Non-pigmented ciliary epithelial cell (primary cell): ENCODE results near the gene GPR137.

Experiments used
- DNase-seq: peaks from one replicate; pipeline ENCODE4 v3.0.0-alpha.2; 2010; ENCODE audit warnings: low read depth

Gene GPR137

DNA sequence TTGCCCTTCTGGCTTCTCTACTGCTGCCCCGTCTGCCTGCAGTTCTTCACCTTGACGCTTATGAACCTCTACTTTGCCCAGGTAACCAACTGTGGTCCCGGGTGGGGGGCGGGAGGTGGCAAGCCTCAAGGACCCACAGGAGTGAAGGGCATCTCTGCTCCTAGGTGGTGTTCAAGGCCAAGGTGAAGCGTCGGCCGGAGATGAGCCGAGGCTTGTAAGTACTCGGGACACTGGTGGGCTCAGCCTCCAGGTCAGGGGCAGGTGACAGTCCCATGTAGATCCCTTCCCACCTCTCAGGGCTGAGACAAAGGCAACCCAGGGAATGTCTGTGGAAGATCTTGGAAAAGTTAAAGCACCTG lies 1.1 kb downstream of the GPR137 start:
- no peak for DNase-seq

DNA sequence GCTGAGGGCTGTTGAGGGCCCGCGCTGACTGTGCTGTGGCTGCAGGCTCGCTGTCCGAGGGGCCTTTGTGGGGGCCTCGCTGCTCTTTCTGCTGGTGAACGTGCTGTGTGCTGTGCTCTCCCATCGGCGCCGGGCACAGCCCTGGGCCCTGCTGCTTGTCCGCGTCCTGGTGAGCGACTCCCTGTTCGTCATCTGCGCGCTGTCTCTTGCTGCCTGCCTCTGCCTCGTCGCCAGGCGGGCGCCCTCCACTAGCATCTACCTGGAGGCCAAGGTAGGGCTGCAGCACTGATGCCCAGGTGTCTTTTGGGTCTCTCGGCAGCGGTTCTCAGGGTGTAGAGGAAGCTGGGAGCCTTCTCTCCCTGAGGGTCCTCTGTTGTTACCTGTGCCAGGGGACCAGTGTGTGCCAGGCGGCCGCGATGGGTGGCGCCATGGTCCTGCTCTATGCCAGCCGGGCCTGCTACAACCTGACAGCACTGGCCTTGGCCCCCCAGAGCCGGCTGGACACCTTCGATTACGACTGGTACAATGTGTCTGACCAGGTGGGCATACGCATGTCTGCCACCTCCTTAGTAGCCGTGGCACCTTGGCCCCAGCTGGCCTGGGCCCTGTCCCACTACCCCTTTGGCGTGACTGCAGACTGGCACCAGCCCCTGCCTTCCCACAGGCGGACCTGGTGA lies 2.2 kb downstream of the GPR137 start:
- DNase-seq, result no peak

DNA sequence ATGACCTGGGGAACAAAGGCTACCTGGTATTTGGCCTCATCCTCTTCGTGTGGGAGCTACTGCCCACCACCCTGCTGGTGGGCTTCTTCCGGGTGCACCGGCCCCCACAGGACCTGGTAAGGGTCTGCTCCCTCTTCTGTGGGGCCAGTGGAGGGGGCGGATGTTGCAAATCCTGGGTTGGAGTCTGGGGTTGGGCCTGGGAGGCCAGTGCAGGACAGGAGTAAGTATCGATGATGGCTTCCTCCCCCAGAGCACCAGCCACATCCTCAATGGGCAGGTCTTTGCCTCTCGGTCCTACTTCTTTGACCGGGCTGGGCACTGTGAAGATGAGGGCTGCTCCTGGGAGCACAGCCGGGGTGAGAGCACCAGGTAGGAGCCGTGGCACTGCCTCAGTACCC lies 2.7 kb downstream of the GPR137 start:
- DNase-seq, result no peak

DNA sequence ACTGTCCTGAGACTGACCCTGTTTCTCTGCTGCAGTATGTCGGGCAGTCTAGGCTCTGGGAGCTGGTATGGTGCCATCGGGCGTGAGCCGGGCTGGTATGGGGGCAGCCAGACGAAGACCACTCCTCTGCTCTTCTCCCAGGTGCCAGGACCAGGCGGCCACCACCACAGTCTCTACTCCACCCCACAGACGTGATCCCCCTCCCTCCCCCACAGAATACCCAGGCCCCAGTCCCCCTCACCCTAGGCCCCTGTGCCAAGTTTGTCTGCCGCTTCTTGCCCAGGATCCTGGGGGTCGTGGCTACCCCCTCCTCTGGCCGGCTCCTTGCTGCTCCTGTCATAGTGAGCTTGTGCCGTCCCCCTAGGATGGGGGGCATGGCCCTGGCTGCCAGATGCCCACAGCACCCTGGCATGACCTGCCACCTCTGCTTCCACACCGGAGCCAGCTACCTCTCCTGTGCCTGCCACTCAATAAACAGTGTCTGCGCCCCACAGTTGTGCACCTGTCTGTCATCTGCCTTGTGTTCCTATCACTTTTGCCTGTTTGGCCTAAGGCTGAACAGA lies 3.4 kb downstream of the GPR137 start:
- no peak for DNase-seq

DNA sequence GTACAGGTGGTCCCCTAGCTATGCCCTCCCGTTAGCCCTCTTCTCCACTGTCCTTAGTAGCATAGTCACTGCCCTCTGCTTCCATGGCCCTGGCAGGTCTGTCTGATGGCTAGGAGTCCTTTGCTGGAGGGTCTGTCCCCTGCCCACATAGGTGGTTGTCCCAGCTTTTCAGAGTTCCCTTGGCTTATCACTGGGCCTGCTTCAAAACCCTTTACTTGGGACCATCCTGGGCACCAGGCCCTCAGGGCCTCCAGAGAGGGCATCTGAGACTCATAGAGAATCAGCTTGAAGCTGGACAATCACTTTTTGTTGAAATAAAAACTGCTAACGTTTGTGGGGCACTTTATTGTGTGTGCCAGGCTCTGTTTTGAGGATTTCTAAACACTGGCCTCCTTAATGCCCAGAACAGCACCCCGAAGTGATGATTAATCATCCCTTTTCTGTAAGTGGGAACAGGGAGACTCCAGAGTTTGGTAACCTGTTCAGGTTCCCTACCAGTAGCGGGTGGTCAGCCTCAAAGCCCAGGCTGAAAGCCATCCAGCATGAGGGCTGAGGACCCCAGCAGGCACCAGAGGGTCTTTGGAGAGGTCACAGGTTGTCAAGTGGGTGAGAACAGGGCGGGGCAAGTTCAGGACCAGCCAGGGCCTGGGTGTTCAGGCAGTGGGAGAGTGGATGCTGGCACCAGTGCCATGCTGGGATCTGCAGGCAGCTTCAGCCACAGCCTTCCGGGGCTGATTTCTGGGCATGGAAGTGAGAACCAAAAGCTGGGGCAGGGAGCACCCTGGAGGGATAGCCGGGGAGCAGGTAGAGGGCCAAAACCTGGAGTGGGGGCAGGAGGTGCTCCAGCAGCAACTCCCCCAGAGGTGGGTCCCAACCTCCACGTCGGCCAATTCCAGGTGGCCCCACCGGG lies 5.0 kb downstream of the GPR137 start:
- no peak for DNase-seq

DNA sequence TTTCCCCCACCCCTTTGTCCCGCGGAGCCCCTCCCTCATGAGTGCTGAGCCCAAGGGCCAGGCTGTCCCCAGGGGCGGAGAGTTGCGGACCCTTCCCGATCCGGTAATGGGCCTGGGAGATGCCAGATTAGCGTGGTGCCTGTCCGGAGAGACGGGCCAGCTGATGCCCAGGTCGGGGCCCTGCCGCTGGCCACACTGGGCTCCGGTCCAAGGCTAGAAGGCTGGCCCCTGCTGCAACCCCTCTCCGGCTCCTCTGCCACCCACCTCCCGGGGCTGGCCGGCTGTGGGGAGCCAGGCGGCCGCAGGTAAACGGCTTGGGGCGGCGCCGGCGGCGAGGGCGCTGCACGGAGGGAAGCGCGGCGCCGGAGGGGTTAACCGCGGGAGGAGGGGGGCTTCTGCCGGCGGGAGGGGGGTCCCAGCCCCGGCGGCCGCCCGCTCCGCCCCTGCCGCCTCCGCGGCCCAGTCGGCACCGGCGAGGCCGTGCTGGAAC lies 5.7 kb downstream of the GPR137 start, which contains the start of gene KCNK4:
TSS of gene KCNK4 (plus strand) at position 41 of the 490 bp plus-strand sequence. CDS start 1,717 bp downstream, outside the sequence.
- DNase-seq, result no peak

DNA sequence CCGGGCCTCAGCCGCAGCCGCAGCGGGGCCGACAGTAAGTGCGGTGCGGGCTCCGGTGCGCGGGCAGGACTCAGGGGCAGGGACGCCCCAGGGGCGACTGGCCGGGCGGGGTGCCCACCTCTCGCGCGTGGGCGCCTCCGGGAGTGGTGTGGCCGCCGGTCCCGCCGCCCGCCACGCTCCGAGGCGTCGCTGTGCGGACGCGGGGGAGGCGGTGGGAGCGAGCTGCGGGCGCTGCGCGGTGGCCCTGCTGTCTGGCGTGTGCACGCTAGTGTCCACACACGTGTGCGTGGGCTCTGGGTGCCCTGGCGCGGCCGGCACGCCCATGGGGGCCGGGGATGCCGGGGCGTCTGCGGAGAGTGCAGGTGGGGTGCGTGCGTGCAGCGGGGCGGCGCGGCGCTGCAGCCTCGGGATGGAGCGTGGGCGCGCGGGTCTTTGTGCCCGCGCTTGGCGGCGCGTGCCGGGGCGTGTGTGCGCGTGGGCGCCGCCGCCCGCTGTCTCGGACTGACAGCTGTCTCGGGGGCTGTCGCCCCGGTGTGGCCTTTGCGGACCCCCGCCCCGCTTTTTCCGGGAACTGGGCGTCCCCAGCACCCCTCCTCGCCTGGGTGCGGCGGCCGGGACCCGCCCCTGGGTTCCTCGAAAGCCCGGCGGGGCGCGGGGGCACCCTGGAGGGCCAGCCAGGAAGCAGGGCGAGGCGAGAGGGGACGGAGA lies 6.3 kb downstream of the GPR137 start:
- no peak for DNase-seq

DNA sequence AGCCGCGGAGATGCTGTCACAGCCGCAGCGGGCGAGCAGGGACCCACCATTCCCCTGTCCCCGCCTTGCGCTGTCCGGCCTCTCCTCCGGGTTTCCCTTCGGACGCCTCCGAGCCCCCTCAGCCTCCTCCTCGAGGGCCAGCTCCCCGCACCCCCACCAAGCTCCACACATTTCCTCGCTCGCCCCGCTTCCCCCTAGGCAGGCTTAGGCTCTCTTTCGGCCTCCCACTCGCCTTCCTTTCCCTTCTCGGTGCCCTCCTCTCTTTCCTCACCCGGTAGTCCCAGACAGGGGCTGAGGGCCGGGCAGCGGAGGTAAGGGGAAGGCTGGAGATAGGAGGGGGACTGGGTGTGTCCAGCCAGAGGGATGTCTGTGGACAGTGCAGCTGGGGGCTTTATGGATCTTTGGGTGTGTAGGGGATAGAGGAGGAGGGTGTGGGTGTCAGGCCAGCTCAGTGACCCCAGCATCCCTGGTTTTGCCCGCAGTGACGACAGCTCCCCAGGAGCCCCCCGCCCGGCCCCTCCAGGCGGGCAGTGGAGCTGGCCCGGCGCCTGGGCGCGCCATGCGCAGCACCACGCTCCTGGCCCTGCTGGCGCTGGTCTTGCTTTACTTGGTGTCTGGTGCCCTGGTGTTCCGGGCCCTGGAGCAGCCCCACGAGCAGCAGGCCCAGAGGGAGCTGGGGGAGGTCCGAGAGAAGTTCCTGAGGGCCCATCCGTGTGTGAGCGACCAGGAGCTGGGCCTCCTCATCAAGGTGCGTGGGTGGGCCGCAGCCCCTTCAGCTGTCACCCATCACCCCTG lies 7.0 kb downstream of the GPR137 start:
- no peak for DNase-seq

DNA sequence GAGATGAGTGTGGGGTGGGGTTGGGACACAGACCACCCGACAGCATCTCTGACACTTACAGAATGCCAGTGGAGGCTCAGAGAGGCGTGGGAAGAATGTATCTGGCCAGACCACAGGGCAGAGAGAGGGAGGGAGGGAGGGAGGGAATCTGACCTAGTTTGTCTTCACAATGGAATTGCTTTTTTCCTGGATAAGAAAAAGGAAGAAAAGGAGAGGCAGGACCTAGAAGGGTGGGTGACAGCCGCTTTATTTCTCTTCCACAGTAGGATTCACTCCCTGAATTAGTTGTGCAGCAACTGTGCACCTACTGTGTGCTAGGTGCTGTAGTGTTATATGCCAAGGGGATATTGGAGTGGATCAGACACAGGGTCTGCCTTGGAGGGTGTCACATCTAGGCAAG lies 9.1 kb downstream of the GPR137 start:
- DNase-seq, result no peak

DNA sequence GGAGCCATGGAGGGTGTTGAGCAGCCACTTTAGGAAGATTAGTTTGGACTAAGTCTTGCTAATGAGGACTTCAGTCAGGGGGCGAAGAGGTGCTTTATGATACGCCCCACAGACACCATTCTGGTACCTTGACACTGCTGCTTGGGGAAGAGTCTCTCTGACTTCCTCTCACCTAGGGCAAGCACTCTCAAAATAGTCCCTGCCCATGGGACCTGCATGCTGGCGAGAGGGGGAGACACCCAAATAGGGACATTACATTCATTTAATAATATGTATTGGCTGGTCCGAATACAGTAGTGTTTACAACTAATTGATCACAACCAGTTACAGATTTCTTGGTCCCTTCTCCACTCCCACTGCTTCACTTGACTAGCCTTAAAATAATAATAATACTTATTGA lies 10.1 kb downstream of the GPR137 start:
- DNase-seq, result no peak

DNA sequence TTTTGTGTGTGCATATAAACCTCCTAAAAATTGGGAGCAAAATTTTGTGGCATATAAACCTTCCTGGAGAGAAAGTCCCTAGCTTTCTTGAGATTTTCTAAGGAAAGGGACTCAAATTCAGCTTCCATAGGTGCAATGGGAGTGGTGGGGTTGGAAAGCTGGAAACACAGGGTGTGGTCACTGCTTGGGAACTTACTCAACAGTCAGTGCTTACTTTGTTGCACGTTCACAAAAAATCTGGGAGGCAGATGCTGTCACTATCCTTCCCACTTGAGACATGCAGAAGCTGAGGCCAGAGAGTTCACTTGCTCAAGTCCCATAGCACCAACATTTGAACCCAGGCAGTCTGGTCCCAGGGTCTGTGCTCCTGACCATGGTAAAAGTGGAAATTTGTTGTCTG lies 10.6 kb downstream of the GPR137 start:
- DNase-seq, result no peak

DNA sequence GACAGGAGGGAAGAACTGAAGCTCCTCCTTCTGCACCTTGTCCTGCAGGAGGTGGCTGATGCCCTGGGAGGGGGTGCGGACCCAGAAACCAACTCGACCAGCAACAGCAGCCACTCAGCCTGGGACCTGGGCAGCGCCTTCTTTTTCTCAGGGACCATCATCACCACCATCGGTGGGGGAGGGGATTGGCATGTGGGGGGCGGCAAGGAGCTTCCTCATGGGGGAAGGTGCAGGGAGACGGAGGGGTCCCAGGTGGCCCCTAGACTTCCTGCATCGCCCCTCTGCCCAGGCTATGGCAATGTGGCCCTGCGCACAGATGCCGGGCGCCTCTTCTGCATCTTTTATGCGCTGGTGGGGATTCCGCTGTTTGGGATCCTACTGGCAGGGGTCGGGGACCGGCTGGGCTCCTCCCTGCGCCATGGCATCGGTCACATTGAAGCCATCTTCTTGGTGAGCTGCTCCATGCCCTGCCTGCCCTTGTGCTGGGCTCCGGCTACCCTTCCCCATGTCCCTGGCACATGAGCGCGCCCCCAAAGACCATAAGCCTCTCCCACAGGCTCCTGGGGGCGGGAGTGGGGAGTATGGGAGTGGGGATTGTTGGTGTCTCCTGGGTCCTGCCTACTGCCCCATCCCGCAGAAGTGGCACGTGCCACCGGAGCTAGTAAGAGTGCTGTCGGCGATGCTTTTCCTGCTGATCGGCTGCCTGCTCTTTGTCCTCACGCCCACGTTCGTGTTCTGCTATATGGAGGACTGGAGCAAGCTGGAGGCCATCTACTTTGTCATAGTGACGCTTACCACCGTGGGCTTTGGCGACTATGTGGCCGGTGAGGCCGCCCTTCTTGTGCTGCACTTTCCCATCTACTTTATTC lies 11.4 kb downstream of the GPR137 start:
- DNase-seq, result no peak

DNA sequence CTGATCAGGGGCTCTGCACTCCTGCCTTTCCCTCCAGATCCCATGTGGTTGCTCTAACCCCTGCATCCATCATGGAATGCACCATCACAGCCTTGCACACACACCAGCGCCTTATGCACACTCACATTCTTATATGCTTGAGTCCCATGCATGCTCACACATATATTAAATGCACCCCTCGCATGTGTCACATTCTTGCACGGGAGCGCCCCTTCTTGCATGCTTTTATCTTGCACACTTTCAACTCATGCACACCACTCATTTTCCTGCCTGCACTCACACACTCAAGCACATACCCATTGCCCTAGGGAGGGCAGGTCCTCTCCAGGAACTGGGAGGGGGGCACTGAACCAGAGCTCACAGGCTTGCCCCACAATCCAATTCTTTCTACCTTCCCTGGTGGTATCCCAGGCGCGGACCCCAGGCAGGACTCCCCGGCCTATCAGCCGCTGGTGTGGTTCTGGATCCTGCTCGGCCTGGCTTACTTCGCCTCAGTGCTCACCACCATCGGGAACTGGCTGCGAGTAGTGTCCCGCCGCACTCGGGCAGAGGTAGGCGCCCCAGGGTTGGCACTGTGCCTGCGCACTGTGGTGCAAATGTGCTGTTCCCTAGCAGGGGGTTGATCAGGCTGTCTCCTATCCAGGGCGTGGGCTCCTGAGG lies 12.2 kb downstream of the GPR137 start:
- DNase-seq, result no peak

DNA sequence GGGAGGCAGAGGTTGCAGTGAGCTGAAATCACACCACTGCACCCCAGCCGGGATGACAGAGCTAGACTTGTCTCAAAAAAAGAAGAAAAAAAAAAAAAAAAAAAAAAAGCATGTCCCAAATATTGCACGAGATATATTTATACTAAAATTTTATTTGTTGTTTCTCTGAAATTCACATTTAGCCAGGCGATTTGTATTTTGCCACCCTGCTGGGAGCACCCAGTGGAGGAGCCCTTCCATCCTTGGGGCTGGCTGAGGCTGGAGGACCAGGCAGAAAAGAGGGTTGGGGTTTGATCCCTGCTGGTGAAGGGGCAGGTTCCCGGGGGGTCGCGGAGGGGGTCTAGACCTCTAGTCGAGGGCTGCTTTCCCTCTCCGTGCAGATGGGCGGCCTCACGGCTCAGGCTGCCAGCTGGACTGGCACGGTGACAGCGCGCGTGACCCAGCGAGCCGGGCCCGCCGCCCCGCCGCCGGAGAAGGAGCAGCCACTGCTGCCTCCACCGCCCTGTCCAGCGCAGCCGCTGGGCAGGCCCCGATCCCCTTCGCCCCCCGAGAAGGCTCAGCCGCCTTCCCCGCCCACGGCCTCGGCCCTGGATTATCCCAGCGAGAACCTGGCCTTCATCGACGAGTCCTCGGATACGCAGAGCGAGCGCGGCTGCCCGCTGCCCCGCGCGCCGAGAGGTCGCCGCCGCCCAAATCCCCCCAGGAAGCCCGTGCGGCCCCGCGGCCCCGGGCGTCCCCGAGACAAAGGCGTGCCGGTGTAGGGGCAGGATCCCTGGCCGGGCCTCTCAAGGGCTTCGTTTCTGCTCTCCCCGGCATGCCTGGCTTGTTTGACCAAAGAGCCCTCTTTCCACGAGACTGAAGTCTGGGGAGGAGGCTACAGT lies 13.6 kb downstream of the GPR137 start:
- DNase-seq, result no peak

DNA sequence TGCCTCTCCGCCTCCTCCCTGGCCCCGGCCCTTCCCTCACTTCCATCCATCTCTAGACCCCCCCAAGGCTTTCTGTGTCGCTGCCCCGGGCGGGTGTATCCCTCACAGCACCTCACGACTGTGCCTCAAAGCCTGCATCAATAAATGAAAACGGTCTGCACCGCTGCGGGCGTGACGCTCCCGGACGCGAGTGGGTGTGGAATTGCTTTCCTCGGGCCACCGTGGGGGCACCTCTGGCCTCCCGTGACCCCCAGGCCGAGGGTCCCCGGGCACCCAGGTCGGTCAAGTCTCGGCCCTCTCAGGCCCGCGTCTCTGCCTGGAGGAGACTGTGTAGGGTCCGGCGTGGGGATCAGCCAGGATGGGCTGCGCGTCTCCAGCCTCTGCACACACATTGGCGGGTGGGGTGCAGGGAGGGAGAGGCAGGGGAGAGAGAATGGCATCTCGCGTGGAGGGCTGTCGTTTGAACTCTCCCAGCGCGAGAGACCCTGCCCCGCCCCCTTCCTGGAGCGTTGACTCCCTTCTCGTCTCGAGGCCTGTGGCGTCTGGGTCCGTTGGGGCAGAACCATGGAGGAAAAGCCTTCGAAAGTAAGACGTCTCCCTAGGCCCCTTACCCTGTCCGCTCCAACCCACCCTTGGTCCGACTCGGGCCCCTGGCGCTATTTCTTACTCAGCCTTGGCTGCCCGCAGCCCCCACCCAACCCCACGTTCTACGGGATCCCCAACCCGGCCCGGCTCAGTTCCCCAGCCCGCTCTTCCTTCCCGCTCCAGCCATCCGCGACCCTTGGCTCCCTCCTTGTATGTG lies 14.4 kb downstream of the GPR137 start, which contains the start of gene CATSPERZ:
TSS of gene CATSPERZ (plus strand) at position 512 of the 802 bp plus-strand sequence. CDS start at position 565, 53 bp downstream.
- no peak for DNase-seq

DNA sequence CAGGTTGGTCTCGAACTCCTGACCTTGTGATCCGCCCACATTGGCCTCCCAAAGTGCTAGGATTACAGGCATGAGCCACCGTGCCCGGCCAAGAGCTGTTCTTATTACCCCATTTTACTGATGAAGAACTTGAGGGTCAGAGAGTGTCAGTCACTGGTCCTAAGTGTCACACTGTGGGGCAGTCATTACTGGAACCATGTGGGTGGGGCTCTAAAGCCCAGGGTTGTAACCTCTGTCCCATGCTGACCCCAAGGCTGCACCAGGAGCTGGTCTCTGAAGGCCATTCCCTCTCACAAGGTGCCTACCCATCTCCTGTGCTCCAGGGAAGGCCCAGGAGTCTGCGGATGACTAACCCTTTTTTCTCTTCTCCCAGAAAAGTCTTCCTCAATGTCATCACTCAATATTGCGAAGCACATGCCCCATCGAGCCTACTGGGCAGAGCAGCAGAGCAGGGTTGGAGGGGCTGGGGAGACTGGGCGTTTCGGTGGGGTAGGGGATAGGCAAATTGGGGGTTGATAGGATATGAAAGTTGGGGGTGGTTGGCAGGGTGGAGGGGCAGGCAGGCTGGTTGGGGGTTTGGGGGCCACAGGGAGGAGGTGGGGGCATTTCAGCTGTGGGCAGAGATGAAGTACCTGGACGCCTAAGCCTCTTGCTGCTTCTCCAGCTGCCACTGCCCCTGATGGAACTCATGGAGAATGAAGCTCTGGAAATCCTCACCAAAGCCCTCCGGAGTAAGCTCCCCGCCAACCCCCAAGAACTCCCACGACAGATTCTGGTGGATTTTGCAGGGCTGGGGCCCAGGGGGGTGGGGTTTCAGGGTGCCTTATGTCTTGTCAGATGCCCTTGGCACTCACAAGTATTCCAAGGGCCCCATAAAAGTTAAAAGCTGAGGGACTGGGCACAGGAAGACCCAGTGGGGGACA lies 17.7 kb downstream of the GPR137 start:
- DNase-seq, result no peak

DNA sequence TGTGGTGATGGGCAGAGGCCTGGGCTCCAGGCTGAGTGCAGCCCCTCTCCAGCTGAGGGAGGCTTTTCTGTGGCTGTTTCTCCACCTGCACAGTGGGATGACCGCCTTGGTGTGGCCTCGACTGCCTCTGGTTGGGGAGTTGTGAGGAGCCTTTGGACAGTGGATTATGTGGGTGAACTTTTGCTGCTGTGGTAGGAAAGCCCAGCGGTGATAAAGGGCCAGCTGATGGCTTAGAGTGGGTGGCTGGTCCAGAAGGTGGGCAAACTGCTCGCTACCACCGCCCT lies 18.3 kb downstream of the GPR137 start:
- no peak for DNase-seq
